GM23248 (cell line): ENCODE measurements around the gene ACCSL.

Experiments
- EZH2 ChIP-seq: fragments of 200-600 bp; sonication (generic); IDR thresholded peaks from 2 replicates; pipeline ENCODE4 v1.6.1; 2018; ENCODE audit warnings: antibody characterized with exemption, mild to moderate bottlenecking; ENCODE audit not compliant: insufficient read depth, poor library complexity, severe bottlenecking
- EZH2phosphoT487 ChIP-seq: fragments of 200-600 bp; sonication (generic); IDR thresholded peaks from 2 replicates; pipeline ENCODE4 v1.6.1; 2018; ENCODE audit warnings: antibody characterized with exemption, moderate library complexity, mild to moderate bottlenecking, low read depth; ENCODE audit not compliant: insufficient read depth

DNA sequence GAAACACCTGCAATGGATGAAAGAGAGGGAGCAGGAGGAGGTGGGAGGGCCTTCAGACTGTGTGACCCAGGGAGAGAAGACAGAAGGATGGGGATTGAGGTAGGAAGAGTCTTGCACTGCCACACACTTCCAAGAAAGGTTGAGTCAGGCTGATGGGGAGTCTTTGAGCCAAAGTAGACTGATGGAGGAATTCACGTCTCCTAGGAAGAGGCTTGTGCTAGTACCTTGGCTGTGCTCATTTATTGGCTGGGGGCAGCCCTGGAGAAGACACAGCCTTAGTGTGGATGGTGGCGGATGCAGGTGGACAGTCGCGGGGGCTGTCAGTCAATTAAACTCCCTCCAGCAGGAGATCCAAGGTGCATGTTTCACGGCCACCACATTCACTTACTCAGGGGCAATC lies 16.2 kb upstream of the ACCSL start:
- TF ChIP-seq EZH2phosphoT487 (no peak), EZH2 (no peak)
